GM18873 (cell line): ENCODE data around the gene ATP1B2.
A peak's percentile ranks its signal among the peaks of the same experiment; 100 is the strongest.
"Not testable (repeated sequence)": the region's sequence is repeated elsewhere in the genome, so short reads cannot be mapped to it uniquely, and the experiment has no call there.

ENCODE experiments used
- ATAC-seq: cut with Tn5 transposase; IDR thresholded peaks from one replicate; pipeline ENCODE4 v1.9.1; 2021; ENCODE audit warnings: mild to moderate bottlenecking, moderate library complexity, moderate number of reproducible peaks; ENCODE audit not compliant: unreplicated experiment, low FRiP score

Gene ATP1B2, protein sequence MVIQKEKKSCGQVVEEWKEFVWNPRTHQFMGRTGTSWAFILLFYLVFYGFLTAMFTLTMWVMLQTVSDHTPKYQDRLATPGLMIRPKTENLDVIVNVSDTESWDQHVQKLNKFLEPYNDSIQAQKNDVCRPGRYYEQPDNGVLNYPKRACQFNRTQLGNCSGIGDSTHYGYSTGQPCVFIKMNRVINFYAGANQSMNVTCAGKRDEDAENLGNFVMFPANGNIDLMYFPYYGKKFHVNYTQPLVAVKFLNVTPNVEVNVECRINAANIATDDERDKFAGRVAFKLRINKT

DNA sequence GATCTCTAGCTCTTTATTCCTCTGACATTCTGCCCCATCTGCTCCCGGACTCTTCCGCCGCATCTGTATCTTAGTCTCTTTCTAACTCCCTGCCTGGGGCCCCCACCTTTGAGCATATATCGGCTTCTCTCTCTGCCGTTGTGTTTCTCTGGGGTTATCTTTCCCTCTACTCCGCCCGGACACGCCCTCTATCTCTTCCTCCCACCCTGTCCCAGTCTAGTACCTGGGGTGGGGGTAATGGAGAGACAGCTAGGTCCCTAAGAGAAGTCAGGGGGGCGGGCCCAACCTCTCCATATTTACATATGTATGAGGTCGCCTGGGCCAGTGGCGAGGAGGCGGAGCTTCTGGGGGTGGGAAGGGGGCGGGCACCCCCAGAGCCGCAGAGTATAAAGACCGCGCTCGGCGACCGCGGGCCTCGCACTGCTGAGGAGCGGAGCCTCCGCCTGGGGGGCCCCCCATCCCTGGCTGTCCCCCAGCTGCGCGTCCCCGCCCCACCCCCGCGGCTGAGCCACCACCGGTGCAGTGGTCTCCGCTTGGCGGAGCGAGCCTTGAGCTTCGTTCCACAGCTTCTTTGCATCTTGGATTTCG, at the start of gene ATP1B2:
ATP1B2 (plus strand) TSS at position 418 of the 588 bp plus-strand sequence. CDS start 593 bp downstream, outside the sequence.
- ATAC-seq, result no peak

DNA sequence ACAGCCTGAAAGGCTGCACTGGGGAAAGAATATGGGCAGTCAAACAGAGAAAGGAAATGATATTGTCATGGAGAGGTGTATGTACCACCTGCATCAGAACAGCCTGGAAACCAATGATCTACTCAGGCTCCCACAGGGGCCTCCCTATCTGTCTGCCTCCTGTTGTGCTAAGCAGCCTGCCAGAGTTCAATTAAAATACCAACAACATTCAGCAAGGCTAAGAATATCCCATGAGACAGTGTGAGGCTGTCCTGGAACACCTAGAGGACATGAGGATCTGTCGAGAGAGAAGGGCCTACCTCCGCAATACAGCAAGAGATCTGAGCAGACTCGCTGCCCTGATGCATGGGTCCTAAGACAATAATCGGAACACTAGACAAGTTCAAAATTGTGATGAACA, 44.4 kb upstream of the ATP1B2 start:
- no peak for ATAC-seq

DNA sequence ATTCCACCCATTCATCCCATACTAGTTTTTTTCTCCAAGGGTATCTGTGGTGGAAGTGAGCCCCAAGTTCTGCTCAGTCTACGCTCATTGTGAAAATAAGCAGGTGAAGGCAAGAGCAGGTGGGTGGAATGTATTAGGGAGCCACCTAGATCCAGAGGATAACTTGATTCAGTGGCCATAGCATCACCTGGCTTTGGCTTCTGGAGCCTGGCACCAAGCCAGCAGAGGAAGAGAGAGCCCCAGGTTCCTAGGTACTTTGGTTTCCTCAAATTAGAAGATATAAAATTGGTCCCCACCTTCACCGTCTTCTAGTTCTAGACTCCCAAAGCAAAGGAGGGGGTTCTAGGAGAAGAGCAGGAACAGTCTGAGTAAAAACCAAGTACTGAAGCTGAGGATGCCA, 40.1 kb upstream of the ATP1B2 start:
- ATAC-seq, result no peak

DNA sequence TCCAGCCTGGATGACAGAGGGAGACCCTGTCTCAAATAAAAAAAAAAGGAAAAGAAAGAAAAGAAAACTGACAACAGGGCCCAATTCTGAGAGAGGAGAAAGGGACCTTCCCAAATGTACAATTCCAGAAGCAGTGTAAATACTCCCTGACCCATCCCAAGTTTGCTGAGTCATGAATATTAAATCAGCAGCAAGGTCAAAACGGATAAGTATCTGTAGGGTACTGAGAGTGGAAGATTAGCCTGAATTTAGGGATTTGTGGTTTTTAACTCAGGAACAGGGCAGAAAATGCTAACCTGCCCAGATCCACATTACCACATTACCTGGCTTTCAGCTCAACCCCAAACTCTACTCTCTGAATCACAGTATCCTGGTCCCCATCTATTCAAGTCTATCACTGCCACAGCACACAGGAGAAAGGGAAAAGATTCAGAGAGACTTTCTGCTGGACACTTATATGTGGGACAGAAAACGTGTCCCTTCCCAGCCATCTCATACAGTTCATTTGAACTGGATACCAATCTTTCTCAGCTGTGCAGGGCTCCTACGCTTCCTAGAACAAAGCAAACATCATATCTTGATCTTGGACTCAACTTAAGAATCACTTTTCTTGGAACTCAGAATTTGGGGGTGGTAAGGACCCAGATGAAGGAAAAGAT, 39.0 kb upstream of the ATP1B2 start:
- ATAC-seq, result no peak

DNA sequence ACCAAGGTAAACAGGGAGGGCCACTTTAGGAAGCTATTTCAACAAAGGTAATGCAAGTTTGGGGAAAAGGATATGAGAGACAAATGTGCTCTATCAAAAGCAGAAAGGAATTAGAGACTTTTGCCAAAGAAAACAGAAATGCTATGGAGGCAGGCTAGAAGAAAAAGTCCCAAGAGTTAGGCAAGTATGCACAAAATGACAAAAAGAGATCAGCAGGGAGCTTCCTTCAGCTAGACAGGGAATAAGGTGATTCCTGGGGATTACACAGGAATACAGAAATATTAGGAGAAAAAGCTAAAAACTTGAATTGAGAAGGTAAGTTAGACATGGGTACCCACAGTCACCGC, 38.5 kb upstream of the ATP1B2 start:
- no peak for ATAC-seq

DNA sequence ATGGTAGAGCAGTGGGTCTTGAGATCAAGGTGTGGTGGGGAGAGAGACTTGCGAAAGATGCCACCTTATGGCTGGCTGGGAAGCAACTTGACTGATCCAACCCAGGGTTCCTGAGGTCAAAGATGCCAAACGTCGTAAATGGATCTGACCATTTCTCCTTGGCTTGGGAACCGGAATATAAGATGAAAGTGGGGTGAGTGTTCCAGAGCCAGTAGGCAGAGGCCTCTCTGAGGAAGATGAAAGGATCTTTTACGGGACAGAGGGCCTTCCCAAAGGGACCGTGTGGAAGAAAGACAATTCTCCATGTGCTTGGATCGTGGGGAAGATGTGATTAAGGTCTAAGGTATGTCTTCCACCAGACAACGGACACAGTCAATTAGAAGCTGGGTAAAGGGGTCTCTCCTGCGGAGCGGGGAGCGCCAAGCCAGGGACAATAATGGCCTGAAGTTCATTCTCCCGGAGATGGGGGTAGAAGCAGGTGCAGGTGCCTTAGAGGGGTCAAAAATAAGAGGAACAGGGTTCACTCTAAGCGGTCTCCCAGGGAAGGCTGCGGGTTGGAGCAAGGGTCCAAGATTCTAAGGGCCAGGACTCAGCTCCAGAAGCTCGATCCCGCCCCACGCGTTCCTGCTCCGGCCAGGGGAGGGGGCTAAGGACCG, 36.8 kb upstream of the ATP1B2 start:
- no peak for ATAC-seq

DNA sequence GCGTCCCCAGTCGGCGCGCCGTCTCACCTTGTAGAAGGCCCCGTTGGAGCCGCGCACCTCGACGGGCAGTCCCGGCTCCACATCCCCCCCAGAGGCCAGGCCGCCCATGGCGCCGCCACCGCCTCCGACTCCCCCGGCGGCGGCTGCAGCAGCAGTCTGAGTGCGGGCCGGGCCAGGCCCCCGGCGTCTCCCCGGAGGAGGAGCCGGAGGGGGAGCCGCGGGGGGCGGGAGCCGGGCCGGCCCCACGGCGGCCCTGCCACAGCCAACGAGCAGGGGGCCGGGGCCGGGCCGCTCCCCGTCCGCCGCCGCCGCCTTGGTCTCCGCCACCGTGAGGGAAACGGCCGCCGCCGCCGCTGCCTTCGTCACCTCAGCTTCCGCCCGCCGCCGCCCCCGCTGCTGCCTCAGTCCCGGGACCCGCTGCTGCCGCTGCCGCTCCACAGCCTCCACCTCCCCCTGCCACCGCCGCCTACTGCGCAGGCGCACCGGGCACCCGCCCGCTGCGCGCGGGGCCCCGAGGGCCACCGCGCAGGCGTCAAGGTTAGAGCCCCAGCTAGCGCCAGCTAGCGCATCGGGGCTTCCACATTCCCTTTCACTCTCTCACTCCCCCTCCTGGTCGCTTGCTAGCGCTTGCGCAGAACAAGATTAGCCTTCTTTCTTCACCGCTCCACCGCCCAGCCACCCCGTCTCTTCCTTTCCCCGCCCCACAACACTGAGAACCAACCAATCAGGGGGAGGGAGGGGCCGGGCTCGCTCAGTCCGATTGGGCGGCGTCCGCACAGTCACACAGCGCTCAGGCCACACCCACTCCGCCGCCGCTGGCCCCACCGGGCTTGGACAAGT, 36.1 kb upstream of the ATP1B2 start, which contains the start of gene FXR2:
FXR2 (minus strand) TSS at position 473 of the 840 bp plus-strand sequence; CDS start at position 108, 365 bp downstream.
- peak; percentile 80 for ATAC-seq

DNA sequence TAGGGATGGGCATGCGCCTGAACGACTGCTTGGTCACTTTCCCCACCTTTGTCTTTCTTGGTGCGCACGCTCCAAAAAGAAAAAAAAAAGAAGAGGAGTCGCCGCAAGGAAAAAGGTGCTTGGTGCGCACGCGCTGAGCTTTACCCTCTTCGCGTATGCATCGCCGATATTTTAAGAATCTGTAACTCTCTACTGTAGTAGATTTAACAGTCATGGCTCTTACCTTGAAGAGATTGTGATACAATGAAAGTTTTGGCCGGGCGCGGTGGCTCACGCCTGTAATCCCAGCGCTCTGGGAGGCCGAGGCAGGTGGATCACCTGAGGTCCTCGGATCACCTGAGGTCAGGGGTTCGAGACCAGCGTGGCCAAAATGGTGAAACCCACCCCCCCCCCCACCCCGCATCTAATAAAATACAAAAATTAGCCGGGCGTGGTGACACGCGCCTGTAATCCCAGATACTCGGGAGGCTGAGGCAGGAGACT, 35.4 kb upstream of the ATP1B2 start:
- ATAC-seq, result no peak

DNA sequence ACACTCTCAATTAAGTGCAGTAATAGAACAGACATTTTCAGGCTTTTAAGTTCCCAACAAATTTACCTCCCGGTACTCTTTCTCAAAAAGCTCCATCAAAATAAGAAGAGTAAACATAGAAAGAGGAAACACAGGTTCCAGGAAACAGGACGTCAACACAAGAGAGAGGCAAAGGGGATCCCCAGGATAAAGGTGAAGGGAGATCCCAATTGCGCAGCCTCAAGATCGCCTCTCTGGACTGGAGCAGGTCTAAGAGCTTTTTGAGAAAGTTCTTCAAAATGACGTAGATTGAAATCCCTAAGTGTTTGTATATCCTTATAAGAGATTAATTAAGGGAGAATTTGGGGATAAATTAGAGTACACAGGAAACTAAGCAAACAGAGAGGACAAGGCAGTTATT, 32.1 kb upstream of the ATP1B2 start:
- no peak for ATAC-seq

DNA sequence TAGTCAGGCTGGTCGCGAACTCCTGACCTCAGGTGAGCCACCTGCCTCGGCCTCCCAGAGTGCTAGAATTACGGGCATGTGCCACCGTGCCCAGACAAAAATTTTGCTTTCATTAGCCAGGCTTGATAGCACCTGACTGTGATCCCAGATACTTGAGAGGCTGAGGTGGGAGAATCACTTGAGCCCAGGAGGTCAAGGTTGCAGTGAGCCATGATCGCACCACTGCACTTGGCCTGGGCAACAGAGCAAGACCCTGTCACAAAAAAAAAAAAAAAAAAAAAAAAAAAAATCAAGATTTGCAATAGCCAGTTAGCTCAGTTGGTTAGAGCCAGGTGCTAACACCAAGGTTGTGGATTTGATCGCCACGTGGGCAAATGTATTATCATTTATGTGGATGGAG, 29.9 kb upstream of the ATP1B2 start:
- no peak for ATAC-seq

DNA sequence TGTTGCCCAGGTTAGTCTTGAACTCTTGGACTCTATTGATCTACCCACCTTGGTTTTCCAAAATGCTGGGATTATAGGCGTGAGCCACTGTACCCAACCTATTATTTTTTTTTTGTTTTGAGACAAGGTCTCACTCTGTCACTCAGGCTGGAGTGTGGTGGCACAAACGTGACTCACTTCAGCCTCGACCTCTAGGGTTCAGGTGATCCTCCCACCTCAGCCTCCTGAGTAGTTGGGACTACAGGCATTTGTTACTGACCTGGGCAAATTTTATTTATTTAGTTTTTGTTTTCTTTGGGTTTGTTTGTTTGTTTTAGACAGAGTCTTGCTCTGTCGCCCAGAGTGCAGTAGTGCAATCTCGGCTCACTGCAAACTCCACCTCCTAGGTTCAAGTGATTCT, 27.1 kb upstream of the ATP1B2 start:
- ATAC-seq, result no peak

DNA sequence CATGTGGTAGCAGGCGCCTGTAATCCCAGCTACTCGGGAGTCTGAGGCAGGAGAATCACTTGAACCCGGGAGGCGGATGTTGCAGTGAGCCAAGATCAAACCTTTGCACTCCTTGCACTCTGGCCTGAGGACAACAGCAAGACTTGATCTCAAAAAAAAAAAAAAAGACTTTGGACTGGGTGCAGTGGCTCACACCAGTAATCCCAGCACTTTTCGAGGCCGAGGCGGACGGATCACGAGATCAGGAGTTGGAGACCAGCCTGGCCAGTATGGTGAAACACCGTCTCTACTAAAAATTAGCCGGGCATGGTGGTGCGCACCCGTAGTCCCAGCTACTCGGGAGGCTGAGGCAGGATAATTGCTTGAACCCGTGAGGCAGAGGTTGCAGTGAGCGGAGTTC, 25.0 kb upstream of the ATP1B2 start:
- not testable (repeated sequence) for ATAC-seq

DNA sequence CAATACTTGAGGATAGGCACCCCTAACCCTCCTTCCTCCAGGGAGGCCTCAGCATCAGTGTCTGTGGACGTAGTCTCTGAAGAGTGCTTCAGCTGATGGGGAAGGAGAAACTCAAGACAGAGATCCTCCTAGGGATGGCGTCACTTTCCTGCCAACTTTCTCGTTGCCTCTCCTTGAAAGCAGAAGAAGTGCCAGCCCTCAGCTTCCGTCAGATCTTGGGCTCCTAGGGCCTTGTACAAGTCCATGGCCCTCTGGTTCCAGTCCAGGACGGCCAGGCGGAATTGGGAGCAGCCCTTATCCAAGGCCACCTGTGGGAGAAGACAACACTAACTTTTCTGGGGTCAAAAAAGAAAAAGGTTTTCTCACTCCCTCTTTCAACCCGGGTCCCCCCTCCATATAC, 24.4 kb upstream of the ATP1B2 start:
- ATAC-seq, result no peak

DNA sequence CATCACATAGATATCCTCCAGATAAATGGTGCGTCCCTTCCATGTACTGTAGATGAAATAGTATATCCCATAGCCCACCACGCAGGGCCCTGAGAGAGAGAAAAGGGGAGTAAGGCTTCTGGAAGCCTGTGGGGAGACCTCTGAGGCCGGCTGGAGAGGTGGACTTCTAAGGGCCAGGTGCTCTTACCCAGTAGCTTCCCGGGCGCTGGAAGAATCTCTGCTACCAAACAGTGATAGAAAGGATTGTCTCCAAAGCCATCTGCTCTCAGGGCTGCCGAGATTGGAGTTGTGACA, 23.8 kb upstream of the ATP1B2 start:
- ATAC-seq, result no peak

DNA sequence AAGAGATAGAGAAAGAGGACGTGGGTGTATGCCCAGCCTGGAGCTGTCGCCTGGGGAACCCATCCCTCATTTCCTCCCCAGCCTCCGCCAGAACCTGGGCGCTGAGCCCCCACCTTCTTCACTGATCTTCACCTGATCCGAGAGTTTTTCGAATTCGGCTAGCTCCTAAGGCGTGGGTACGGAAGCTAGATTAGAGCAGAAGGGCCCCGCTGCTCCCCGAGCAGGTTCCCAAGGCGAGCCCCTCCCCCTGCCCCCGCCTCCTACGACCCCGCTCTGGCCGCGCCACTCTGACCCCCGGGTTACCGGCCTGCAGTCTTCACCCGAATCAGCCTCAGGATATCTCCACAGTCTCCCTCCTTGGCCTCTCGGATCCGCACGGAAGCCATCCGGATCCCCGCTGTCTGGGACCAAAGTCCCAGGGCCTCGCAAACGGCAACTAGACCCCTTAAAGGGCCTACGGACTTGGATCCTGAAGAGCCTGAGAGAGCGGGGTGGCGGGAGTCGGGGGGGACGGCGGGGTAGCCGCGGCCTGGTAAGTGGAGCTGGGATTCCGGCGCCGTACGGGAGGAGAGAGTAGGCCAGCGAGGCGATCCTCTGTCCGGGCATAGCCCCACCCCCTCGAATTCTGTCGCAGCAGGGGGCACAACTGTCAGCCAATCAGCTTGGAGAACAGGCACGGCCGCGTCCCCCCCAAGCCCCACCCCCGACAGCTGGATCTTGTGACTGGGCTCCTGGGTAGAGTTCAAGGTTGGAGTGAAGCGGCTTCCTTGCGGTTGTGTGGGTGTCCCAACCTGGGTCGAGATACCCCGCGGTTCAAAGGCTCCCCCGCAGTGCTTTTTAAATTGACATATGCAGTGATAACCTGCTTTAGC, 23.2 kb upstream of the ATP1B2 start, which contains the start of gene SAT2:
SAT2 (minus strand) TSS at position 572 of the 872 bp plus-strand sequence; CDS start at position 386, 186 bp downstream.
- peak; percentile 68 for ATAC-seq

DNA sequence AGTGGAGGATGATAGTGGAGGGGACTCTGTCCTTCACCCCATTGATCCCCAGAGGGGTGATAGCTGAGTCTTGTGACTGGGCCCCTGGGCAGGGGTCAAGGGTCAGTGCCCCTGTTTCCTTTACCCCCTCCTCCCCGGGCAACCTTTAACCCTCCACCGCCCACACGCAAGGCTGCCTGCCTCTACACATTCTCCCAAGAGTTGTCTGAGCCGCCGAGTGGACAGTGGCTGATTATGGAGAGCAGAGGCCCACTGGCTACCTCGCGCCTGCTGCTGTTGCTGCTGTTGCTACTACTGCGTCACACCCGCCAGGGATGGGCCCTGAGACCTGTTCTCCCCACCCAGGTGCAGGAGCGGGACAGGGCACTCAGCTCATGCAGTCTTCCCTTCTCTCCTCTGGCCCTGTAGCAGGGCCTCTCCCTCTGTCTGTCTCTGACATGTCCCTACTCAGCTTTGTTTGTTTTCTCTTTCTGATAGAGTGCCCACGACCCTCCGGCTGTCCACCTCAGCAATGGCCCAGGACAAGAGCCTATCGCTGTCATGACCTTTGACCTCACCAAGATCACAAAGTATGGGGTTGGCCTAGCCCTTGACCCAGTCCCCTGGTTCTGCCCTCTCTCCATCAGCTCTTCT, 20.7 kb upstream of the ATP1B2 start, which contains the start of gene SHBG:
SHBG (plus strand) TSS at position 197 of the 633 bp plus-strand sequence; CDS start at position 235, 38 bp downstream.
- no peak for ATAC-seq

DNA sequence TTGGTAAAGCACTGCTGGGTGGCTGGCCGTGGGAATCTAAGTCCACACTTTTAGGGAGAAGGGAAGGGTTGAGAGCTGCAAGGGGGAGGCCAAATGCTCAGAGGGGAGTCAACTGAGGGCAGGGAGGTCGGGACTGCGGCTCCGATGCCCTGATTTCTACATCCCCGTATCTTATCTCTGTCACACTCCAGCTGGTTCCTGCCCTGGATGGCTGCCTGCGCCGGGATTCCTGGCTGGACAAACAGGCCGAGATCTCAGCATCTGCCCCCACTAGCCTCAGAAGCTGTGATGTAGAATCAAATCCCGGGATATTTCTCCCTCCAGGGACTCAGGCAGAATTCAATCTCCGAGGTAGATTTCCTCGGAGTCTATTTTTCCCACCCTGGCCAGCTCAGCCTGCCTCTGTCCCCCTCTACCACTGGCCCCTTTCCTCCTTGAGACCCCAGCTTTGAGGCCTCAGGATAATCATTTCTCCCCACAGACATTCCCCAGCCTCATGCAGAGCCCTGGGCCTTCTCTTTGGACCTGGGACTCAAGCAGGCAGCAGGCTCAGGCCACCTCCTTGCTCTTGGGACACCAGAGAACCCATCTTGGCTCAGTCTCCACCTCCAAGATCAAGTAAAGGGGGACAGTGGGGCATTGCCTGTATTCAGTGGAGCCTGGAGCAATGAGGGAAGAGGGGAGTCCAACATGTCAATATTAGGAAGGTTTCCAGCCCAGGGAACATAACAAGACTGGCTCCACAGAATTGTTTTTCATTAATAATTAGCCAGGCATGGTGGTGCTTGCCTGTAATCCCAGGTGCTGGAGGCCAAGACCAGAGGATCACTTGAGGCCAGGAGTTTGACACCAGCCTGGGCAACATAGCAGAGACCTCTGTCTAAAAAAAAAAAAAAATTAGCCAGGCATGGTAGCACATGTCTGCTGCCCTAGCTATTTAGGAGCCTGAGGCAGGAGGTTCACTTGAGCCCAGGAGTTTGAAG, 19.0 kb upstream of the ATP1B2 start:
- no peak for ATAC-seq

DNA sequence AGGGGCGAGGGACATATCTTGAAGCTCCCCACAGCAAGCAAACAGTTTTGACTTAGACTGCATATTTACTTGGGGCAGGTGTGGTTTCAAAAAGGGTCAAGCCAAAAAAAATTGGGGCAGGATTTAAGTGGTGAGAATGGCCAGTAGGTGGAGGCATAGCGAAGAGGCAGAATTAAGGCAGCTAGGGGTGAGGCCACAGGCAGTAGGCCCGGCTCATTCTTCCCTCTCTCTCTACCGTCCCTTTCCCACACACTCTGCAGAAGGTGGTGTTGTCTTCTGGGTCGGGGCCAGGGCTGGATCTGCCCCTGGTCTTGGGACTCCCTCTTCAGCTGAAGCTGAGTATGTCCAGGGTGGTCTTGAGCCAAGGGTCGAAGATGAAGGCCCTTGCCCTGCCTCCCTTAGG, 18.2 kb upstream of the ATP1B2 start:
- ATAC-seq, result no peak
